K562 (cell line): ENCODE measurements around the gene CUX1. TPM values are rescaled to one million over a fixed set of nuclear protein-coding genes. Genes with fewer than 3 reads are reported as not detected.
A peak's percentile ranks its signal among the peaks of the same experiment; 100 is the strongest.

Source experiments
- EZH2 ChIP-seq: IDR thresholded peaks from 2 replicates; pipeline ENCODE4 v1.6.1; 2012; ENCODE audit warnings: low read depth, mild to moderate bottlenecking, inconsistent platforms, low read length, borderline replicate concordance
- HMG20A ChIP-seq: fragments of 450-650 bp; formaldehyde crosslinking; conservative IDR thresholded peaks from 2 replicates; pipeline ENCODE4 v1.4.0; 2020; ENCODE audit warnings: mild to moderate bottlenecking, mixed read lengths
- MGA ChIP-seq: fragments of 450-650 bp; IDR thresholded peaks from 2 replicates; pipeline ENCODE4 v1.6.1; 2016; ENCODE audit warnings: mild to moderate bottlenecking, moderate library complexity
- PRDM10 ChIP-seq: fragments of 450-650 bp; IDR thresholded peaks from 2 replicates; pipeline ENCODE4 v1.6.1; 2018; ENCODE audit not compliant: partially characterized antibody
- RB1 ChIP-seq: fragments of 450-650 bp; IDR thresholded peaks from 2 replicates; pipeline ENCODE4 v1.6.1; 2017; ENCODE audit warnings: low read depth, mild to moderate bottlenecking
- ZBTB43 ChIP-seq: sonication (generic); formaldehyde crosslinking; IDR thresholded peaks from 2 replicates; pipeline ENCODE4 v1.8.0; 2023; ENCODE audit warnings: mild to moderate bottlenecking, missing genetic modification reagents
- ZNF197 ChIP-seq: fragments of 200-800 bp; sonication (Bioruptor generic); IDR thresholded peaks from 2 replicates; pipeline ENCODE4 v1.6.1; 2016; ENCODE audit warnings: low read depth, missing genetic modification characterization, missing compliant biosample characterization
- ZNF232 ChIP-seq: sonication (generic); formaldehyde crosslinking; IDR thresholded peaks from 2 replicates; pipeline ENCODE4 v1.8.0; 2022; ENCODE audit warnings: mild to moderate bottlenecking, missing genetic modification reagents
- polyA plus RNA-seq, 8 experiments: library from polyadenylated mRNA; depleted of rRNA in 4 of 8; stranded (reverse) in 5 of 8; unstranded in 3 of 8; fragments of >200 nt; fragmentation: Nextera tagmentation in 2 of 8; fragmentation: Illumina TruSeq in 1 of 8; extraction: Ambion mirVana in 2 of 8; extraction: Trizol in 1 of 8; gene quantifications; 2 replicates each; pipeline versions ENCODE4 v1.2.1 to v1.2.3, GENCODE V29; 2011 to 2014; ENCODE audit warnings: inconsistent platforms in 1 of 8, missing spikeins in 1 of 8
- total RNA-seq, 7 experiments: library from RNA; depleted of rRNA in 6 of 7; stranded (reverse); fragments of >200 nt in 6 of 7; fragmentation: Illumina TruSeq in 2 of 7; extraction: Trizol in 2 of 7; gene quantifications; 2 replicates each; pipeline versions ENCODE4 v1.2.1 to v1.2.3, GENCODE V29; 2011 to 2021; ENCODE audit warnings: low replicate concordance in 1 of 7

Gene CUX1
- total and polyA plus RNA-seq, 9 of the 15 experiments (the other 6 are each of a cell fraction or from before 2014, with no cell fraction given): 3.6 to 55.3 (median 25.2) TPM

GRCh38 chr7:102286237-102287110 lies 469.0 kb downstream of the CUX1 start, which contains the start of gene SH2B2 (continued):
- TF ChIP-seq EZH2 (no peak), ZNF197 (CRISPR knock-in tag) (no peak), ZNF232 (CRISPR knock-in tag) (no peak), MGA (peak; percentile 80), HMG20A (no peak), RB1 (peak; percentile 52; the same call in 1 of the 2 replicates), PRDM10 (peak; percentile 54), ZBTB43 (CRISPR knock-in tag) (no peak)
